Measurements from ENCODE around the gene PGA5.

PGA5 gene

GRCh38 chr11:61277186-61278000 is 36.4 kb downstream of the PGA5 start:
- TF ChIP-seq ZBTB7A (IDR thresholded peaks at IDR 0.05; ENCODE audit: low read depth) (no peak), CREB1 (IDR thresholded peaks at IDR 0.05; ENCODE audit: low read depth) (no peak), EP300 (IDR thresholded peaks at IDR 0.05; ENCODE audit: borderline replicate concordance) (no peak), NFIC (IDR thresholded peaks at IDR 0.05) (no peak), TCF12 (IDR thresholded peaks at IDR 0.05; ENCODE audit: low read depth) (no peak), RAD21 (IDR thresholded peaks at IDR 0.05; ENCODE audit: low read depth) (no peak), YY1 (IDR thresholded peaks at IDR 0.05; ENCODE audit: low read depth) (no peak), TAF1 (IDR thresholded peaks at IDR 0.05; ENCODE audit: low read depth) (no peak), TEAD4 (IDR thresholded peaks at IDR 0.05) (no peak), CEBPB (IDR thresholded peaks at IDR 0.05) (no peak), FOXM1 (IDR thresholded peaks at IDR 0.05; ENCODE audit: borderline replicate concordance, low read depth) (no peak), REST (IDR thresholded peaks at IDR 0.05; ENCODE audit: low read depth) (no peak), EGR1 (IDR thresholded peaks at IDR 0.05) (no peak)
- TF ChIP-seq, protein P1, sequence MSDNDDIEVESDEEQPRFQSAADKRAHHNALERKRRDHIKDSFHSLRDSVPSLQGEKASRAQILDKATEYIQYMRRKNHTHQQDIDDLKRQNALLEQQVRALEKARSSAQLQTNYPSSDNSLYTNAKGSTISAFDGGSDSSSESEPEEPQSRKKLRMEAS (IDR thresholded peaks at IDR 0.05) = no peak
- TF ChIP-seq, protein P2, sequence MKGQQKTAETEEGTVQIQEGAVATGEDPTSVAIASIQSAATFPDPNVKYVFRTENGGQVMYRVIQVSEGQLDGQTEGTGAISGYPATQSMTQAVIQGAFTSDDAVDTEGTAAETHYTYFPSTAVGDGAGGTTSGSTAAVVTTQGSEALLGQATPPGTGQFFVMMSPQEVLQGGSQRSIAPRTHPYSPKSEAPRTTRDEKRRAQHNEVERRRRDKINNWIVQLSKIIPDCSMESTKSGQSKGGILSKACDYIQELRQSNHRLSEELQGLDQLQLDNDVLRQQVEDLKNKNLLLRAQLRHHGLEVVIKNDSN (IDR thresholded peaks at IDR 0.05) = no peak

DNA sequence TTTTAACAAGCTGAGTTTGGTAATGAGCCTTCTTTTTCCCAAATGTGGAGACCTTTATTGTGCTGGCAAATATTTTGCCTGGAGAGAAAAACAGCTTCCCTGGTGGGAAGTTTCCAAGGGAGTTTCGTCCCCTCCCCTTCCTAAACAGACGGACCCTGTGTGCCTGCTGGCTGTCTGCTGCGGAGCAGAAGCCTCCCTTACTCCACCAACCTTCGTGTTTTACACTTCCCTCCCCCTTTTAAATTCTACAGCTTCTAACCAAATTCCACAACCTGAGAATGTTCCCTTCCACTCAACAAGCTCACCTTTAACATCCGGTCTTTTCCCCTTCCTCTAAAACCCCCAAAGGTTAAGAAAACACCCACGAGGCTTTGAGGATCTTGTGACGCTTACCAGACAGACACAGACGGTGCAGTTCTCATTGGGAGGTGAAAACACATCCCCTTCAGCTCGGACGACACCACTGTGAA is 37.1 kb downstream of the PGA5 start:
- TF ChIP-seq EP300 (IDR thresholded peaks at IDR 0.05; ENCODE audit: borderline replicate concordance) (no peak), FOXM1 (IDR thresholded peaks at IDR 0.05; ENCODE audit: borderline replicate concordance, low read depth) (no peak), TAF1 (IDR thresholded peaks at IDR 0.05; ENCODE audit: low read depth) (no peak), CREB1 (IDR thresholded peaks at IDR 0.05; ENCODE audit: low read depth) (no peak), NFIC (IDR thresholded peaks at IDR 0.05) (no peak), CEBPB (IDR thresholded peaks at IDR 0.05) (no peak), EGR1 (IDR thresholded peaks at IDR 0.05) (no peak), YY1 (IDR thresholded peaks at IDR 0.05; ENCODE audit: low read depth) (no peak), RAD21 (IDR thresholded peaks at IDR 0.05; ENCODE audit: low read depth) (no peak), TEAD4 (IDR thresholded peaks at IDR 0.05) (no peak), ZBTB7A (IDR thresholded peaks at IDR 0.05; ENCODE audit: low read depth) (no peak), REST (IDR thresholded peaks at IDR 0.05; ENCODE audit: low read depth) (no peak), TCF12 (IDR thresholded peaks at IDR 0.05; ENCODE audit: low read depth) (no peak)
- TF ChIP-seq, protein P1 (IDR thresholded peaks at IDR 0.05) = no peak
- TF ChIP-seq, protein P2 (IDR thresholded peaks at IDR 0.05) = no peak

DNA sequence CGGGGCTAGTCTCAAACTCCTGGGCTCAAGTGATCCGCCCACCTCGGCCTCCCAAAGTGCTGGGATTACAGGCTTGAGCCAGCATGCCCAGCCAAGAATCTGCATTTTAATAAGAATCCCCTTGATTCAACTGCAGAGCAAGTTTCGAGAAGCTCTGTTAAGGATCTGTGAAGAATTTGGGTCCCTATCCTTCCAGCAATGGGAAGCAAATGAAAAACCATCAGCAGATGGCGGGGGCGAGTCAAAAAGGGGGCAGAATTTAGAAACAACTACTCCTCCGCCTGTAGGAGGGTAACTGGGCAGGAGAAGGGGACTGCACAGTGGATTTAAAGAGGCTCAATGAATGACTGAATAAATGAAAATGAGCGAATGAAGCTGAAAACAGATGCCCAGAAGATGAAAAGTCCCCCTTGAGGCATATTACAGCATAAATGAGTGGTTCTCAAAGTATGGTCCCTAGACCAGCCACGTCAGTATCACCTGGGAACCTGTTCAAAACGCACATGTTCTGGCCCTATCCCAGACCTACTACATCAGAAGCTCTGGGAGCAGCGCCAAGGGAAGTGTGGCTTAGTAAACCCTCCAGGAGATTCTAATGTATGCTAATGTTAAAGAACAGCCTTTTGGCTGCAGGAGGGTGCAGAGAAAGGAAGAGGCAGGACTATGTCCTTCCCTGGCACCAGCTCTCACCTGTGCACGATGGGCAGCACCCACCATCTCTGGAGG is 39.1 kb downstream of the PGA5 start:
- TF ChIP-seq YY1 (IDR thresholded peaks at IDR 0.05; ENCODE audit: low read depth) (no peak), CREB1 (IDR thresholded peaks at IDR 0.05; ENCODE audit: low read depth) (no peak), ZBTB7A (IDR thresholded peaks at IDR 0.05; ENCODE audit: low read depth) (no peak), FOXM1 (IDR thresholded peaks at IDR 0.05; ENCODE audit: borderline replicate concordance, low read depth) (no peak), TCF12 (IDR thresholded peaks at IDR 0.05; ENCODE audit: low read depth) (no peak), EP300 (IDR thresholded peaks at IDR 0.05; ENCODE audit: borderline replicate concordance) (no peak), REST (IDR thresholded peaks at IDR 0.05; ENCODE audit: low read depth) (no peak), NFIC (IDR thresholded peaks at IDR 0.05) (no peak), EGR1 (IDR thresholded peaks at IDR 0.05) (no peak), RAD21 (IDR thresholded peaks at IDR 0.05; ENCODE audit: low read depth) (no peak), TAF1 (IDR thresholded peaks at IDR 0.05; ENCODE audit: low read depth) (no peak), CEBPB (IDR thresholded peaks at IDR 0.05) (no peak), TEAD4 (IDR thresholded peaks at IDR 0.05) (no peak)
- TF ChIP-seq, protein P1 (IDR thresholded peaks at IDR 0.05) = no peak
- TF ChIP-seq, protein P2 (IDR thresholded peaks at IDR 0.05) = no peak

Data from Ishikawa (cell line).